IPS-18a (cell line): ENCODE results near the gene PGM2L1.
A peak's percentile ranks its signal among the peaks of the same experiment; 100 is the strongest.
"Not testable (repeated sequence)": the region's sequence is repeated elsewhere in the genome, so short reads cannot be mapped to it uniquely, and the experiment has no call there.

ENCODE experiments used
- H3K27ac ChIP-seq: one replicate; pipeline ENCODE4 v1.5.1; 2013; ENCODE audit warnings: low read length
- H3K27me3 ChIP-seq: one replicate; pipeline ENCODE4 v1.6.1; 2013; ENCODE audit warnings: mild to moderate bottlenecking, low read length; ENCODE audit not compliant: control insufficient read depth, insufficient read depth
- H3K36me3 ChIP-seq: one replicate; pipeline ENCODE4 v1.6.1; 2013; ENCODE audit warnings: low read depth, low read length; ENCODE audit not compliant: control insufficient read depth
- H3K4me1 ChIP-seq: one replicate; pipeline ENCODE4 v1.6.1; 2013; ENCODE audit warnings: low read depth, low read length; ENCODE audit not compliant: control insufficient read depth
- H3K4me3 ChIP-seq: one replicate; pipeline ENCODE4 v1.5.1; 2013; ENCODE audit warnings: low read length
- H3K9ac ChIP-seq: one replicate; pipeline ENCODE4 v1.6.1; 2013; ENCODE audit warnings: mild to moderate bottlenecking, low read length, moderate library complexity
- H3K9me3 ChIP-seq: one replicate; pipeline ENCODE4 v1.6.1; 2013; ENCODE audit warnings: low read depth, low read length; ENCODE audit not compliant: control insufficient read depth

PGM2L1 gene

DNA sequence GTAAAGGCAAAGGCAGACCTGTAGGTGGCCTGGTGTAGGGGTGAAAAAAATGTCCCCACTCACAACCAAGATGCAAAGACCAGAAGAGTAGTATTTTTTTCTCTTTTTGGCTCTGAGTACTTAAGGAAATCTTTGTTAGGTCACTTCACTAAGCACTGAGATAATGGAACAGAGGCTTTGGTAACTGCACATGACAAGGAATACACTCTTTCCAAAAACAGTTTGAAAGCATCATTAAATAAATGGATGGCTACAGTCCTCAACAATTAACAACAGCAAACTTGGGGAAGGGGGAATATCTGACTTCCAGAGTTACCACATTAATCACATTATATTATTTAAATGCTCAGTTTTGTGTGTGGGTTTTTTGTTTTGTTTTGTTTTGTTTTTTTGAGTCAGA lies 26.9 kb upstream of the PGM2L1 start:
- Histone ChIP-seq H3K4me1 (no peaks in the 10 kb centered on the region), H3K36me3 (no peaks in the 10 kb centered on the region), H3K27me3 (no peaks in the 10 kb centered on the region), H3K9me3 (no peaks in the 10 kb centered on the region), H3K27ac (no peak overlapping the region), H3K4me3 (no peak overlapping the region), H3K9ac (no peak overlapping the region)

DNA sequence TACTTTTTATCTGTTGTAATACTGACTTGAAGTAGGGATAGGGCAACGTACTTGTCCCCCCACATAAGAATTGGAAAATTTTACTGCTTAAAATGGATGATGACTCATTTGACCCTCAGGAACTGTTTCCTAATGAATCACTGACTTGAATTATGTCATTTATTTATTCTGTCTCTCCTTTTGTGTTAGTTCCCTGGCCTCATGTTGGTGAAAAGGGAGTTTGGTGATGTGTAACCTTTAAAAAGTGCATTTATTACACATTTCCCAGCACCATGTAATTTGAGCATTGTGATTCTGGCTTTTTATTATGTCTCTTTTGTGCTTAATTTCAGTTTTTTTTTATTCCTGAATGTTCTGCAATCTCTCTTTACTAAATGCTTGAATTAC lies 20.3 kb upstream of the PGM2L1 start:
- H3K4me3 ChIP-seq, result no peak overlapping the region
- H3K27me3 ChIP-seq, result no peaks in the 10 kb centered on the region
- H3K9me3 ChIP-seq, result no peaks in the 10 kb centered on the region
- no peak overlapping the region for H3K9ac ChIP-seq
- H3K36me3 ChIP-seq, result no peaks in the 10 kb centered on the region
- H3K27ac ChIP-seq, result no peak overlapping the region
- H3K4me1 ChIP-seq, result no peaks in the 10 kb centered on the region

DNA sequence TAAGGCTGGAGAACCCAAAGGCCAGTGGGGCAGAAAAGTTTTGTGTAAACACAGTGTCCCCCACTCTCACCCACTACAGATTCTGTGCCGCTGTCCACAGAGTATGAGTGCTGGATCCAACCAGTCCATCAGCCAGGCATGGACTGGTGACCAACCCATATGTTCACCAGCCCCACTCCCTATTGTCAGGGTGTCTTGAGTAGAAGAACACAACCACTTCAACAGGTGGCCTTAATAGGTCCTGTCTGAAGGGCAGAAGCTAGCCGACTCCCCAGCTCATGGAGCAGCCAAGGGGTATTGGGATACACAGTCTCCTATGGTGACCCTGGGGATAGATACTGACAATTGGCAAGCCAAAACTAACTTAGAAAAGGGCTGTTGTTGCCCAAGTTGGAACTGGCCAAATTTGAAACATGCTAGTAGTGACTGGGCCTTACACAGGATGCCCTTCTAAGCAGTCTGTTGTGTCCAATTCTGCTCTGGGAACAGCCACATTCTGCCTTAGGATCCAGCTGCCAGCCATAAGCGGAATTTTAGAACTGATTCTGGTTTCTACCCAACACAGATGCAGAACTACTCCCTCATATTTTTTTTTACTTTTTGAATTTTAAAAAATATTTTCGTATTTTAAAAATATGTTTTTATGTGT lies 19.8 kb upstream of the PGM2L1 start:
- H3K27me3 ChIP-seq, result no peaks in the 10 kb centered on the region
- no peaks in the 10 kb centered on the region for H3K36me3 ChIP-seq
- H3K9me3 ChIP-seq, result no peaks in the 10 kb centered on the region
- no peaks in the 10 kb centered on the region for H3K4me1 ChIP-seq
- H3K27ac ChIP-seq, result no peak overlapping the region
- no peak overlapping the region for H3K9ac ChIP-seq
- no peak overlapping the region for H3K4me3 ChIP-seq

DNA sequence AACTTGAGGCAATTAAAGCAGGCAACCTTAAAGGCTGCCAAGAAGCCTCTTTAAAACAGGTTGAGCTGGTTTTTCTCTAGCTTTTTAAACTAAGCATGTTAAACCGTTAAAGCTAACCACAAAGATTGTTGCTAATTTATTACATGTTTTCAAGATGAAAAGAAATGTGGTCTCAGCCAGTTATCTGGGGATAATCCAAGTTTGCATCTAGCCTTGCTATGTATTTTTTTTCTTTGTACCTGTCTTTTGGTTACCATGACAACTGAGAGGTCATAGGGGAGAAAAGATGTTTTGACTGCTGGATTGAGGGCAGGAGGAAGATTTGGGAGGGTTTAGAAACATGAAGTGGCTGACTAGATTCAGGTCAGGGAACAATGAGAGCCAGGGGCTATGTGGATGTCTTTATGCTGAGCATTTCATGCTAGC lies 19.2 kb upstream of the PGM2L1 start:
- Histone ChIP-seq H3K4me1 (no peaks in the 10 kb centered on the region), H3K27ac (no peak overlapping the region), H3K9me3 (no peaks in the 10 kb centered on the region), H3K27me3 (no peaks in the 10 kb centered on the region), H3K36me3 (no peaks in the 10 kb centered on the region), H3K4me3 (no peak overlapping the region), H3K9ac (no peak overlapping the region)

DNA sequence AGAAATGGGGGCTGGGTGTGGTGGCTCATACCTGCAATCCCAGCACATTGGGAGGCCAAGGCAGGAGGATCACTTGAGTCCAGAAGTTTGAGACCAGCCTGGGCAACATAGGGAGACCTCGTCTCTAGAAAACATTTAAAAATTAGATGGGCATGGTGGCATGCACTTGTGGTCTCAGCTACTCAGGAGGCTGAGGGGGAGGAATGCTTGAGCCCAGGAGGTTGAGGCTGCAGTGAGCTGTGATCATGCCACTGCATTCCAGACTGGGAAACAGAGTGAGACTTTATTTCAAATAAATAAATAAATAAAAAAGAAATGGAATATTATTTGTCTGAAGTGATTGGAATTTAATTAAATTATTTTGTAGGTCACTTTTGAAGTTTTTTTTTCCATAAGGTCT lies 18.7 kb upstream of the PGM2L1 start:
- H3K4me3 ChIP-seq, H3K27me3 ChIP-seq, H3K4me1 ChIP-seq, H3K9ac ChIP-seq, H3K27ac ChIP-seq, H3K36me3 ChIP-seq, H3K9me3 ChIP-seq: not testable (repeated sequence)

DNA sequence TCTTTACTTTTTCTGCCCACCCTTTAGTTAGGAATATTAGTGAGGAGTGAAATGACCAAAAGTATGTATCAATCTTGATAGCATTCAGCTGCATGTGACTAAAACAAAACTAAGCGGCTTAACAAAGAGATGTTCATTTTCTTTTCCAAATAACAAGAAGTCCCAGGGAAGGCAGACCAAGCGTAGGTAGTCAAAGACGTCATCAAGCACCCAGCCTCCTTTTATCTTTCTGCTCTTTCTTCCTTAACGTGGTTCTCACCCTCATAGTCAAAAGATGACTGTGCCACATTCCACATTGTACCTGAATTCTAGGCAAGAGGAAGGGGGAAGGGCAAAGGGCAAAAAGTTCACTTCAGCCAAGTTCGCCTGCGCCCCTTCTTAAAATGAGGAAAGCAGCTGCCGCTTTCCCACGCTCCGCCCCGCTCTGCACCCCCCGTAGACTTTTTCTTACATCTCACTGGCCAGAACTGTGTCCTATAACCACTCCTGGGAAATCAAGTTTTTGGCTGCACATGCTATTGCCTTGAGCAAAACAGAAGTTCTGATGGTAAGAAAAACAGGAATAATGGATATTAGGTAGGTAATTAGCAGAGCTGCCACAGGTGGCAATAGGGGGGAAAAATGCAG lies 14.6 kb upstream of the PGM2L1 start:
- no peaks in the 10 kb centered on the region for H3K36me3 ChIP-seq
- H3K27me3 ChIP-seq, result no peaks in the 10 kb centered on the region
- no peak overlapping the region for H3K9ac ChIP-seq
- H3K27ac ChIP-seq, result no peak overlapping the region
- H3K4me3 ChIP-seq, result no peak overlapping the region
- H3K9me3 ChIP-seq, result no peaks in the 10 kb centered on the region
- H3K4me1 ChIP-seq, result no peaks in the 10 kb centered on the region

DNA sequence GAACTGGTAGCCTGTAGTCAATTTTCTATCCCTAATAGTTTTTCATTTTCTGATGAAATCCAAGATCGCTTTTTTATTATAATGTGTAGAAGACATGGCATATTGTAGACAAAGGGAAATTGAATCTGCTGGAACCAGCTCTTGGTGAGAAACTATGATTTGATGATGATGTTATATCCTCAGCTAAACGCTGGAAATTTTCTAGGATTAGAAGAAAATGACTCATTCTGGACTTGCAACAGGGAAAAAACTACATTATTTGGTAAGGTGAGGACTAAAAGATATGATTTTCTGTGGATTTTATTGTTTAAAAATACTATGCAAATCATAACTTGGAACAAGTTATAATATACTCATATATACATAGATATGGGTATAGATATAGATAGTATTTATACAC lies 14.1 kb upstream of the PGM2L1 start:
- Histone ChIP-seq H3K4me3 (no peak overlapping the region), H3K9ac (no peak overlapping the region)

DNA sequence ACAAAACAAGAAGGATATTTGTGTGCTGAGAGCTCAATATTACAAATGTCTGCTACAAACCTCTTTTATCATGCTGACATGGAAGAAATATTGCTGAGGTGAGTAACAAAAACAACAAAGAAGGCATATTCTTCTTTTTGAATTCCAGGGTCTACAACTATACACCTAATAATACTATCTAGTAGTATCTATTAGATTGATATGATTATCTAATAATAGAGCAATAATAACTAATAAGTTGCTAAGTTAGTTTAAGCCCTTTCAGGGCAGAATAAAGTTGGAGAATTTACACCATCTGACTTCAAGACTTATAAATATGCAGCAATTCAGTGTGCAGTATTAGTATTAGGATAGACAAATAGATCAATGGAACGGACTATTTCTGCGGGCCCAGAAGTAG lies 11.4 kb upstream of the PGM2L1 start:
- H3K27ac ChIP-seq, result no peak overlapping the region
- H3K4me1 ChIP-seq, result no peaks in the 10 kb centered on the region
- no peak overlapping the region for H3K4me3 ChIP-seq
- H3K27me3 ChIP-seq, result no peaks in the 10 kb centered on the region
- H3K9me3 ChIP-seq, result no peaks in the 10 kb centered on the region
- no peak overlapping the region for H3K9ac ChIP-seq
- H3K36me3 ChIP-seq, result no peaks in the 10 kb centered on the region

More for the DNA sequence above, 14.1 kb upstream of the PGM2L1 start:
- H3K4me1 ChIP-seq, result no peaks in the 10 kb centered on the region
- no peak overlapping the region for H3K27ac ChIP-seq
- no peaks in the 10 kb centered on the region for H3K27me3 ChIP-seq
- H3K36me3 ChIP-seq, result no peaks in the 10 kb centered on the region
- no peaks in the 10 kb centered on the region for H3K9me3 ChIP-seq

DNA sequence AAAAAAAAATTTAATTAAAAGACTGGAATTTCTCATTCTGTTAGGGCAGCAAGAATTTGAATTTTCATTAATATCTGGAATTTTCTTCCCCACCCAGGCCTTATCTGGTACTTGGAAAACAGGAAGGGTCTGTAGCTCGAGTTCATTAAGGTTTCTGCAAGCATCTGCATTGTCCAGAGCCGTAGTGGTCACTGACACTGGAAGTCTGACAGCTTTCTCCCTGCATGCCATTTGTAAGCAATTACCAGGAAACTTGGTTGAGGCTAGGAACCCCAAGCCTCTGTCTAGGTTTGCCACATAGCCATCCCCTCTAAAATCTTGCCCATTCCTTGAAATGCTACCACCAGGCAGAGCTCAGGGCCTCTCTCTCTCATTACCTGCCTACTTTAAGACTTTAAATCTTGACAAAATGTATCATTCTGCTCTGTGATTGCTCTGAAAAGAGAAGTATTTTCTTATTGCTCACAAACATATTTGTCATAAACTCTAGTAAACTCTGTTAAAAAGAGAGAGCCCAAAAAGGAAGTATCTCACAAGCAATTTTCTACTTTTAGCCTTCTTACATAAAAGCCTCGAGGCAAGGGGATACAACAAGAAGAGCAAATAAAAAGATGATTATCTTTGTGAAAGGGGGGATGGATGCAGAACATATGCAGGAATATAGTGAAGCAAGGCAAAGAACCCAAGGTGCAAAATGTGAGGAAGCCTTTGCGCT lies 5.5 kb upstream of the PGM2L1 start:
- Histone ChIP-seq H3K36me3 (no peaks in the 10 kb centered on the region), H3K27ac (no peak overlapping the region), H3K27me3 (no peaks in the 10 kb centered on the region), H3K9me3 (no peaks in the 10 kb centered on the region), H3K4me1 (peaks cover 3% of the 10 kb centered on the region), H3K4me3 (no peak overlapping the region), H3K9ac (no peak overlapping the region)

DNA sequence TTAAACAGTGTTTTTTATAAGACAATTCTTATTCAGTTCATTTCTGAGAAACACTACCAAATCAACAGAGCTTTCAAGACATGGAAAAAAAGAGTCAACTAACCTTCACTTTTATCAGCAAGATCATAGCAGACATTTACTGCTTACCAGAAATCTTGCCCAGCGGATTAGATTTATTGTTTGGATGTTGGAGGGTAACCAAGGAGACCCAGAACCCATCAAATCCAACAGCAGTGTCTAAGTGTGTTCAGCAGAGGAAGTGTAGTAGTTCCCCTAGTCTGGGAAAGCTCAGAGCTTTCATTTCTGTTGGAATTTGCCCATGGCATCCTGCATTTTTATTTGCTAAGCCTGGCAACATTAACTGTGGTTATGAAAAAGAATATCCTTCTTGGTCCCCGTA lies 2.4 kb upstream of the PGM2L1 start:
- Histone ChIP-seq H3K4me3 (no peak overlapping the region), H3K27me3 (no peaks in the 10 kb centered on the region), H3K9ac (no peak overlapping the region), H3K36me3 (no peaks in the 10 kb centered on the region), H3K4me1 (peaks cover 3% of the 10 kb centered on the region), H3K9me3 (no peaks in the 10 kb centered on the region), H3K27ac (no peak overlapping the region)

DNA sequence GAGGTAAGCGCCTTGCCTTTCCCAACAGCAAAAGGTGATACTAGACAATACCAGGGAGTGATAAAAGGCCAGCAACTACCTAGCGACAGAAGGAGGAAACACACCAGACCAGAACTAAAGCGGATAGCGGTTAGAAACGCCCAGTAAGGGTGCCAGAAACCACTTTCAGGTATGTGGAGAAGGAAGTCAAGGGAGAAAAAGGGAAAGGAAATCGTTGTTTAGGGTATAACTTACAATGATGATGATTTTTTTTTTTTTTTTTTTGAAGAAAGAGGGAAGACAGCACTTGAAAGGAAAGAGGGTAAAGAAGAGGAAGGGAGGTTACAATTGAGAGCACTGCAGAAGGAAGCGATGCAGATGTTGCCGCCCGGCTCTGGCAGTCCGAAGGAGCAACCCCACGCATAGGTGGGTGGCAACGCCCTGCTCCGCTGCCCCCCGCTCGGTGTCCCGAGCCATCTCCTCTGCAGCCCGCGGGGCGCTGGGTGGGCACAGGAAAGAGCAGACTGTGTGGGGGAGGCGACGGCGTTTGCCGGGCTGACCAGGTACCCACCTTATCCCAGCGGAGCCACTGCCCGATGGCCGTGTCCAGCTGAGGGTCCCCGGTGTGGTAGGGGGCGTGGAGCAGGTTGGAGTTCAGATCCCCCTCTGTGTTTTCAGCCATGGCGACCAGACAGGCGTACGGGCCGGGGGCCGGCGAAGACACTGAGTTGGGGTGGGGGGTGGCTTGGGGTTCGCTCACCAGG lies 561 bp downstream of the PGM2L1 start:
- H3K4me3 ChIP-seq, result peak overlapping the region; percentile 73
- peaks cover 3% of the 10 kb centered on the region for H3K4me1 ChIP-seq
- H3K27ac ChIP-seq, result no peak overlapping the region
- H3K27me3 ChIP-seq, result no peaks in the 10 kb centered on the region
- no peaks in the 10 kb centered on the region for H3K9me3 ChIP-seq
- no peaks in the 10 kb centered on the region for H3K36me3 ChIP-seq
- H3K9ac ChIP-seq, result peak overlapping the region; percentile 55
